ENCODE data around the gene PPME1.

DNA sequence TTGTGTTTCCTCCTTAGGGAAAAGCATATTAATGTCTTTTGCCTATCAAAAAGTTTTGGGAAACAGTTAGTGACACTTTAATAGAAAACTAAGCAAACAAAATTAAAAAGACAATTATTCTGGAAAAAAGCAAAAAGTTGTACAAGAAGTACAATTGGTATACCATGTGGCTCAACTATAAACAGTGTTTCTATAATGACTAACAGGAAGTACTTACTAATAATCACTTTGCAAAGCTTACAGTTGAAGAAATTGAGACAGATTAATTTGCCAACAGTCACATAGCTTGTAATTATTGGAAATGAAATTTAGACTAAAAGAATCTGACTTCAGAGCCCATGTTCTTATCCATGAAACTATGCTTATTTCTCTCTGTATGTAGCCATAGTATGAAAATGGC lies 24.7 kb downstream of the PPME1 start:
- TF ChIP-seq, protein P1, sequence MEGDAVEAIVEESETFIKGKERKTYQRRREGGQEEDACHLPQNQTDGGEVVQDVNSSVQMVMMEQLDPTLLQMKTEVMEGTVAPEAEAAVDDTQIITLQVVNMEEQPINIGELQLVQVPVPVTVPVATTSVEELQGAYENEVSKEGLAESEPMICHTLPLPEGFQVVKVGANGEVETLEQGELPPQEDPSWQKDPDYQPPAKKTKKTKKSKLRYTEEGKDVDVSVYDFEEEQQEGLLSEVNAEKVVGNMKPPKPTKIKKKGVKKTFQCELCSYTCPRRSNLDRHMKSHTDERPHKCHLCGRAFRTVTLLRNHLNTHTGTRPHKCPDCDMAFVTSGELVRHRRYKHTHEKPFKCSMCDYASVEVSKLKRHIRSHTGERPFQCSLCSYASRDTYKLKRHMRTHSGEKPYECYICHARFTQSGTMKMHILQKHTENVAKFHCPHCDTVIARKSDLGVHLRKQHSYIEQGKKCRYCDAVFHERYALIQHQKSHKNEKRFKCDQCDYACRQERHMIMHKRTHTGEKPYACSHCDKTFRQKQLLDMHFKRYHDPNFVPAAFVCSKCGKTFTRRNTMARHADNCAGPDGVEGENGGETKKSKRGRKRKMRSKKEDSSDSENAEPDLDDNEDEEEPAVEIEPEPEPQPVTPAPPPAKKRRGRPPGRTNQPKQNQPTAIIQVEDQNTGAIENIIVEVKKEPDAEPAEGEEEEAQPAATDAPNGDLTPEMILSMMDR (IDR thresholded peaks at IDR 0.05 in 2 of 3, conservative IDR thresholded peaks at IDR 0.05 in 1 of 3; ENCODE audit: insufficient read depth in 2 of 3, low read depth in 1 of 3, low read length in 3 of 3) = no peak
- no peak for TF ChIP-seq GTF2F1 (IDR thresholded peaks at IDR 0.05; ENCODE audit: low read depth, low read length)
- TF ChIP-seq ETV6 (IDR thresholded peaks at IDR 0.05; ENCODE audit: borderline replicate concordance in 1 of 2, low read depth in 2 of 2, low read length in 1 of 2) = no peak
- TF ChIP-seq ETV6 (CRISPR knock-in tag; IDR thresholded peaks at IDR 0.05; ENCODE audit: borderline replicate concordance) = no peak
- no peak for TF ChIP-seq SIX5 (IDR thresholded peaks at IDR 0.05; ENCODE audit: borderline replicate concordance in 1 of 2, insufficient read depth in 1 of 2, low read depth in 1 of 2, low read length in 2 of 2)
- no peak for TF ChIP-seq POLR2A (conservative IDR thresholded peaks at IDR 0.05)
- TF ChIP-seq, protein P2, sequence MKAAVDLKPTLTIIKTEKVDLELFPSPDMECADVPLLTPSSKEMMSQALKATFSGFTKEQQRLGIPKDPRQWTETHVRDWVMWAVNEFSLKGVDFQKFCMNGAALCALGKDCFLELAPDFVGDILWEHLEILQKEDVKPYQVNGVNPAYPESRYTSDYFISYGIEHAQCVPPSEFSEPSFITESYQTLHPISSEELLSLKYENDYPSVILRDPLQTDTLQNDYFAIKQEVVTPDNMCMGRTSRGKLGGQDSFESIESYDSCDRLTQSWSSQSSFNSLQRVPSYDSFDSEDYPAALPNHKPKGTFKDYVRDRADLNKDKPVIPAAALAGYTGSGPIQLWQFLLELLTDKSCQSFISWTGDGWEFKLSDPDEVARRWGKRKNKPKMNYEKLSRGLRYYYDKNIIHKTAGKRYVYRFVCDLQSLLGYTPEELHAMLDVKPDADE (conservative IDR thresholded peaks at IDR 0.05; ENCODE audit: control insufficient read depth, low read depth, low read length) = no peak
- TF ChIP-seq SMARCA4 (IDR thresholded peaks at IDR 0.05) = no peak
